CD4-positive, alpha-beta T cell treated with Interleukin-6 for 4 hours (primary cell): ENCODE measurements around the gene RAPGEF4.

Source experiments
- DNase-seq: peaks from one replicate; pipeline ENCODE4 v3.0.0-alpha.2; 2020; ENCODE audit warnings: mixed read lengths

The RAPGEF4 gene

DNA sequence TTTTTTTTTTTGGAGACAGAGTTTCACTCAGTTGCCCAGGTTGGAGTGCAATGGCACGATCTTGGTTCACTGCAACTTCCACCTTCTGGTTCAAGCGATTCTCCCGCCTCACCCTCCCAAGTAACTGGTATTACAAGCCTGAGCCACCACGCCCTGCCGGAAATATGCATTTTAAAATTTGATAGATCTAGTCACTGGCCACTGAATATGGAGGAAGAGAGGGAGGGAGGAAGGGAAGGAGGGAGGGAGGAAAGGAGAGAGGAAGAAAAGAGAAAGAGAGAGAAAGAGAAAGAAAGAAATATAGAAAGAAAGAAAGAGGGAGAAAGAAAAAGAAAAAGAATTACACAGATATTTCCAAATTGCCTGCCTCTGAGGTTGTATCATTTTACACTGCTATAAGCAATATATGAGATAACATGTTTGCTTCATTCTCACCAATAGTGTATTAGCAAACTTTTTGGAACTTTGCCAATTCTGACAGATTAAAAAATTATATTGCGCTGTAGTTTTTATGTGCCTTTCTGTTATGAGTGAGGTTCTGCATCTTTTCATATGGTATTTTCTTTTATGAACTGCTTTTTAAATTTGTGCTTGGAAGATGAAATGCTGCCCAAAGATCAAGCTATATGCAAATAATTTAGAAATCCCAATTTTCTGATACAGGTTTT, 178.8 kb downstream of the RAPGEF4 start:
- no peak for DNase-seq

DNA sequence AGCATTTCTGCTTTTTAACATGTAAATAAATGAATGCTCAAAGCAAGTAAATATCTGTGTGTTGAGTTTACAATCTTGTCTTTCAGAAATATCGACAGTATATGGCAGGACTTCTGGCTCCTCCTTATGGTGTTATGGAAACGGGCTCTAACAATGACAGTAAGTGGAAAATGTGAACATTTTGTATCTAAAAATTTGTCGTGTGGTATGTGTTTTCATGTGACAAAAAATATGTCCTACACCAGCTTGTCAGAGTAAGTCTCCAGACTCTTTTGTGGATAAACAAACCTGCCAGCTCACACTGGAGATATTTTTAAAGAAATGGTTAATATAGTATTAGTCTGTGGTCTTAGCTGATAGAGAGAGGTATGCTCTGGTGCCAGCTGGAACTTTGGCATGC, 182.1 kb downstream of the RAPGEF4 start:
- DNase-seq = no peak

DNA sequence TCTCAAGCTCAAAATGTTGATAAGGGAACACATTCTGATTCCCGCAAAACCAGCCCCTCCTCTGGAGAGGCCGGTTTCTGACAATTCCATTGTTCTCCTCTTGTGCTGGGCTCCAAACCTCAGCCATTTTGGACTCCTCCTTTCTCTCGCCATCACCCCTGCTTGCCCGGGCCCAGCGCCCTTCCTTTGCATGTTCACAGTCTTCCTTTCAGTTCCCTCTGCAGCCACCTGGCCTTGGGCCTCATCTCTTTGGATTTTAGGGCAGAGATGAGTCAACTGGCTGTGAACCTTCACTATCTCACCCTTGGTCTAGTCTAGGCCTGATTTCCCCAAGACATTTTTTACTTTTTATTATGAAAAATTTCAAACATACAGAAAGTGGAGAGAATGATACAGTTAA, 184.1 kb downstream of the RAPGEF4 start:
- DNase-seq = no peak

DNA sequence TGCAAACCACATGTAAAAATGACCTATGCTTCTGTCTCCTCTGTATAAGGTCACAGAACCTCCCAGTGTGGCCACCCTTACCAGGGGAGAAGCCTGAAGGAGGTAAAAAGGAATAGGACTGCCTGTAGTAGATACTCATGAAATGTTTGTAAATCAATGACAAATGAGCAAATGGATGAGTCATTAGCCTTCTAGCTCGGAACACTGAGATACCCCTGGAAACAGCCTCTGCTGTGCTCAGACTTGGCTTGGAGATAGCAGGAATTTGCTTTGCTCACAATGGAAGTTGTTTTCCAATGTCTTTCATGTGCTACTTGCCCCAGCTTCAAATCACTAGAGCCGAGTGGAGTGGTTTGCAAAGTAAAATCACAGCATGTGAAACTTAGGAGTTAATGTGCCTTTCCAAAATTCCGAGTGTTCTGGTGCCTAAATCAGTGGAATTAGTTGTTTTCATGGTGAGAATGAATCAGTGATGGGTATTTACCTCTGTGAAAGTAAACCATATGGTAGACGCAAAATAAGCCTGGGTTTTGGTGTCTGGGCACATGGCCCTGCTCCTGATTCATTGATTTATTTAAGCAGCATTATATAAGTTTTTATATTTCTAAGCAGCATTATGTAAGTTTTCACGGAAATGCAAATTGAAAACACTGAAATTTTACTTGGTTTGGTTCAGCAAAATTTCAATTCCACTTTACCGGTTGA, 186.0 kb downstream of the RAPGEF4 start:
- no peak for DNase-seq

GRCh38 chr2:172922306-172922705, 186.7 kb downstream of the RAPGEF4 start:
- no peak for DNase-seq

DNA sequence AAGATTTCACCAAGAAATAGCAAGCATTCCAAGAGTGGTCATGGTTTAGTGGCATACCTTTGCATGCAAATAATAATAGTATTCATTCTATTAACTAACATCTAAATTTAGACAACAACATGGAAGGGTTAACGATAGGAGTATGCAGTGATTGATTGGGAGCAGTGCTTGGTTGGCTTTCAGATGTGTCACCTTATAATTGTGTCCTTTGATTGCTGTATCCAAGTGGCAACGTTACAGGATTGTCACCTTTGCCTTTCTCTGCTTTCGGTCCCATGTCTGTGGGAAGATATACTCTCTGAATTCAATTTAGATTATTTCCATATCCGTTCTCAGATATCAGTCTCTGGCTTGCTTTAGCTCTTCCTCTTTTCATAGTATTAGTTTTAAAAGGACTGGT, 187.2 kb downstream of the RAPGEF4 start:
- DNase-seq = no peak

DNA sequence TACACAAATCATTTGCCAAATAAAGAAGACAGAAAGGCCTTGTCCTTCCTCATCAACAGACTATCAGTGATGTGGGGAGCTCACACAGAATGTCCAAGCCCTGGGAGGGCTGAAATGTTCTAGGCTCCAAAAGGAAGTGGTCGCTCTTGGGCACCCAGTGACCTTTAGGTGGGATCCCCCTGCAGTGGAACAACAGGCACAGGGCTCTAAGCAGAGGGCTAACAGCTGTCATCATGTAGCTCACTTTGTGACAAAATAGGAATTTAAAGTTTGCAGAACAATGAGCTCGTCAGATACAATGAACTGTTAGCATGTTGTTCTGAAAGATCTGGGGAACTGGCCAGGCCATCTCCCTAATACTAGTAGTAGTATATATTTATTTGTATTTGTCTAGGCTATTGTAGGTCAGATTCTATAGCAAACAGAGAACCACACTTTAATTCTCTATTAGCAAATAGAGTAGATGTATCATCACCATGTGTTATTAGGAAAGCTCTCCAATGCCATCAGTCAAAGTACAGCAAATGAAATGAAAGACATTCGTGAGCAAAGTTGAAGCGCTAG, 188.5 kb downstream of the RAPGEF4 start:
- no peak for DNase-seq

DNA sequence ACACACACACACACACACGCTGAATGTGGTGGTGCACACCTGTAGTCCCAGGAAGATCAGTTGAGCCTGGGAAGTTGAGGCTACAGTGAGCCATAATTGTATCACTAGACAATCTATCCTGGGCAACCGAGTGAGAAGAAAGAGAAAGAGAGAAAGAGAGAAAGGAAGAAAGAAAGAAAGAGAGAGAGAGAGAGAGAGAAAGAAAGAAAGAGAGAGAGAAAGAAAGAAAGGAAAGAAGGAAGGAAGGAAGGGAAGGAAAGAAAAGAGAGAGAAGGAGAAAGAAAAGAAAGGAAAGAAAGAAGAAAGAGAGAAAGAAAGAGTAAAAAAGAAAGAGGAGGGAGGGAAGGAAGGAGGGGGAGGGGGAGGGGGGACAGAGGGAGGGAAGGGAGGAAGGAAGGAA, 190.0 kb downstream of the RAPGEF4 start:
- DNase-seq = no peak

DNA sequence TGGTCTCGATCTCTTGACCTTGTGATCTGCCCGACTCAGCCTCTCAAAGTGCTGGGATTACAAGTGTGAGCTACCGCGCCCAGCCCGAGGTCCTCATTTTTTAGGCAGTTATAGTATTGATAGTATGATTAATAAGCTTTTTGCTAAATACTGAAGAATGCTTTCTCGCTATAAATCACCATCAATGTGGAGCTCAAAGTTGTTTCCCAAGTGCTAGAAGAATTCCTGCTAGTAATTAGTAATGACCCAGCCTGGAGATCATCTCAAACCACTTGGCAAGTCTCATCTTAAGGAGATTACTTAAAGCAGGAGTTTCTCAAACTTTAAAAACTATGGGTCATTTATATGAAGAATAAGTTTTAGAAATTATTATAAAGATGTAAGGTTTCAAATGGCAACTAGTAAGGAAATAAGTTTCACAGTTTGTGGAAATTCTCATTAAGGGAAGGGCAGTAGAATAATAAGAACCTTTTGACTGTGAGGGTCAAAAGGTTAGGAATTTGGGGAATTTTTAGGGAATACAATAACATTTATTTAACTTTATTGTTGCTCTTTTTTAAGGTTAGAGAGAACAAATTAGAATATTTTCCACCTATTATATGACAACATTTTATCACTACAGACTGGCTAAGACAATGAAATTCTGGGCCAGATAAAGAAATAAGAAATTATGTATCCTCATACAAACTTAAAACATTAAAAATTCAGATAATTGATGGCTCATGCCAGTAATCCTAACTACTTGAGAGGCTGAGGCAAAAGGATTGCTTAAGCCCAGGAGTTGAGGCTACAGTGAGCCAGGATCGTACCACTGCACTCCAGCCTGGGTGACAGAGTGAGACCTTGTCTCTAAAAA, 191.4 kb downstream of the RAPGEF4 start:
- DNase-seq = no peak

DNA sequence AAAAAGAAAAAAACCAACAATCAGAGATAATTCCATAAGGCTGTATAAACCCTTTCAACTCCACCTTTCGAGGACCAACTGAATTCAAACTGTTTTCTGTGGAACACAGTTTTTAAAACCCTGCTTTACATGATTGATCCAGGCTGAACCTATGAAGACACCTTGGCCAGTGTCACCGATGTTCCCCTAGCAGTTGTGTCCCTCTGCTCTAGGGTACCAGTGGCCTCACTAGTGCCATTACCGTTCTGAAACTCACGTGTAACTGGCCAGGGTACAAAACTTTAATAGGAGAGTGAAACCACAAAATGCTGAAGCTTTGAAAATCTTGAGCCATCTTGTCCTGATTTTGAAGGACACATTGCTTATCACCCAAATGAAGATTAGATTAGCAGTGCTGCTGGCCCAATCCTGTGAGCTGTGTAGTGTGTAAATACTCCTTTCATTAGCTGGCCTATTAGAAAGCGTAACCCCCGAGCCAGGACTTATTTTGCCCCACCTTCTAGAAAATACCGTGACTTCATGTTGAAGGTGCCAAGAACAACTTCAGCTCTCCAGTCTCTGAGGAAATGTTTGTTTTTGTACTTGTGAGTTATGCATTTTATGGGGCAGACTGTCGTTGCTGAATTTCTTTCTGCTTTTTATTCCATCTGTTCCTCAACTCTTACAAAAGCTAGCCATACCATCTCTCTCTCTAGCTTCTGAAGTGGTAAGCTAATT, 192.2 kb downstream of the RAPGEF4 start:
- DNase-seq = no peak

- no peak for DNase-seq
These were observed 193.1 kb downstream of the RAPGEF4 start for GRCh38 chr2:172928756-172929155.

DNA sequence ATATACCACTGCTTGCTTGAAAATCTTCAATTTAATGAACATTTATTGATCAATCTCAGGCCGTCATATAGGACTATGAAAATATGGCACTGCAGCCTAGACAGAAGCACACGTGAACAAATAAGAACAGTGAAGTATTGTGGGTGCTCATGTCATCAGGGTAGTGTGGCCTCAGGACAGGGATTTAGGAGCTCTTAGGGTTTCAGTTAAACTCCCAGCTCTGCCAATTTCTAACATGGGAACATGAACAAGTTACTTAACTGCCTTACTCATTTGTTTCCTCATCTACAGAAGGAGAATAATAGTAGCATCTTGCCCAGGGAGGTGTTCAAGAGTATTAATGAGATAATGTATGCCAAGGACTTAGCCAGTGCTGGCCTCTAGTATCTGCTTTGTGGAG, 194.0 kb downstream of the RAPGEF4 start:
- DNase-seq = no peak

- no peak for DNase-seq
These were observed 195.2 kb downstream of the RAPGEF4 start for GRCh38 chr2:172930871-172931255.

- DNase-seq = no peak
These were observed 195.7 kb downstream of the RAPGEF4 start for GRCh38 chr2:172931256-172931894.

DNA sequence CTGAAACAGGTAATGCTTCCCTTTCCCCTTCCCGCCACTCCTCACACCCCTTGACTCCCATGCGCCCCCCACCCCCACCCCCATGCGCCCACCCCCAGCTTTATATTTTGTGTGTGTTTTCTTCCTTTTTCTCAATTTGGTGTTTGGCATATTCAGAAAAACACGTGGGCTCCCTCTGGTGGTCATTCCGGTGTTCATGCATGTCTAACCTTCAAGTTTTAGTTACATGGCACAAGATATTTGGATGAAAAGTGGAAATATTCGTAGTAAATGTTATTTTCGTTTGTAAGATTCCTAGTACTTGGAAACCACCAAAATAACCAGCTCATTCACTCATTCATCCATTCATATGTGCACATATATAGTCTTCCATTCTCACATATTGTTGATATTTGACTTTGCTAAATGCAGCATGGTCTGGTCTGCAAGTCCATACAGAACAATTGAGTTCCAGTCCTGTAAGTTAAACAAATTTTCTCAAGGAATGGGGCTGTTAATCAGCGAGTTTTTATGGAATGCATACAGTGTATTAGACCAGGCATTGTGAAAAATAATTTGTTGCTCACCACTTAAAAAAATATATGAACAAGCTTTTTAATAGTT, 196.4 kb downstream of the RAPGEF4 start:
- DNase-seq = peak; percentile 74

DNA sequence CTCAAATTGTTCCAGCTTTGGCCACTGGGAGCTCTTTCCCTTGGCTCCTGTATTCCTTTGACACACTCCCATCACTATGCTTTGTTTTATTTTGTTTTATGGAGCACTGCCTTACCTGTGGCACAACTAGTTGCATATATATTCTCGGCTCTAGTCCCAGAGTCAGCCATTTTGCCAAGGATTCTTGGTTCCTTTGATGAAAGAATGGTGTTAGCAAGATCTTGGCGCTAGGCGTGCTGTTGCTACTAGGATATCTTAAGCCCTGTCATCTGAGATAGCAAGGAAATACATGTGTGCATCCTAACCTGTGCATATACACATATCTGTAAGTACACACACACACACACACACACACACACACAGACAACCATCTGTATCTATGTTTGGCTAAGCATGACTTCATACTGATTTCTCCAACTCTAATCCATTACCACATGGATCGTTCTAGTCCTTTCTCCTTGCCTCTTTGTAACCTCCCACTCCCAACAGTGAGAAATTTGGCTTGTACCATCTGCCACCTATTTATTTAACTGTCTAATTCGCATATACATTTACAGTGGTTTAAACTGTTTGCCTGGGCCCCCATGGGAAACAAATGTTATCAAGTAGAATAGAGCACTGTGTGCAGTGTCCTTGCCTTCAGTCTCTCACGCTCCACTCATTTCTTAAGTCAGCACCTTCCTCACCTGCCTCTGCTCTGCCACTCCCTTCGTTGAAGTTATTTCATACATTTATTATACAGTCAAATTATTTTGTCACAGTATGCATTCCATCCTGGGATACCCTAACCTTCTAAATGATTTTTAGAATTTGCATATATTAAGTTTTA, 202.5 kb downstream of the RAPGEF4 start:
- DNase-seq = no peak

GRCh38 chr2:172938713-172939375, 203.2 kb downstream of the RAPGEF4 start:
- no peak for DNase-seq

DNA sequence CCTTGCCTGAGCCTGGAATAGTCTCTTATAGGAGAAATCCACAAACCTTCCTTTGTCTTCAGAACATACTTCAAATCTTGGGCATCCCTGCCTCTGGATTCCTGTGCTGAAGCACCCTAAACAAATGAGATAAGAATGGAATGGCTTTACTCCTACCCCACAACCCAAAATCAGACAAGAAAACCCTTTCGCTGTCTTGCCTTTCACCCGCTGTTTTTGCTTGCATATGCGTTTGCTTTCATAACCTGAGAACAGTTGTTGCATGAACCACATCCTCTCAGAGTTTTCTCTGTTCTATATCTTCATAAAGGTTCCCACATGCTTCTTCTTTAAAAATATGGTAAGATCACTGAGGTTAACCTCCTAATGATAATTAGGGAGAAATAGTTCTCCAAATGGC, 207.9 kb downstream of the RAPGEF4 start:
- peak; percentile 7 for DNase-seq

GRCh38 chr2:172944022-172944793, 208.6 kb downstream of the RAPGEF4 start:
- no peak for DNase-seq
